ENCODE results near the gene LAMTOR2.
"Not testable (repeated sequence)": the region's sequence is repeated elsewhere in the genome, so short reads cannot be mapped to it uniquely, and the experiment has no call there.

GRCh38 chr1:156071332-156071816 lies 16.8 kb downstream of the LAMTOR2 start:
- TF ChIP-seq REST (IDR thresholded peaks at IDR 0.05; ENCODE audit: unreplicated experiment); CREB1 (CRISPR knock-in tag; IDR thresholded peaks at IDR 0.05; ENCODE audit: low read depth); EZH2 (IDR thresholded peaks at IDR 0.05; ENCODE audit: low read depth, unreplicated experiment): not testable (repeated sequence)
- TF ChIP-seq, protein P1, sequence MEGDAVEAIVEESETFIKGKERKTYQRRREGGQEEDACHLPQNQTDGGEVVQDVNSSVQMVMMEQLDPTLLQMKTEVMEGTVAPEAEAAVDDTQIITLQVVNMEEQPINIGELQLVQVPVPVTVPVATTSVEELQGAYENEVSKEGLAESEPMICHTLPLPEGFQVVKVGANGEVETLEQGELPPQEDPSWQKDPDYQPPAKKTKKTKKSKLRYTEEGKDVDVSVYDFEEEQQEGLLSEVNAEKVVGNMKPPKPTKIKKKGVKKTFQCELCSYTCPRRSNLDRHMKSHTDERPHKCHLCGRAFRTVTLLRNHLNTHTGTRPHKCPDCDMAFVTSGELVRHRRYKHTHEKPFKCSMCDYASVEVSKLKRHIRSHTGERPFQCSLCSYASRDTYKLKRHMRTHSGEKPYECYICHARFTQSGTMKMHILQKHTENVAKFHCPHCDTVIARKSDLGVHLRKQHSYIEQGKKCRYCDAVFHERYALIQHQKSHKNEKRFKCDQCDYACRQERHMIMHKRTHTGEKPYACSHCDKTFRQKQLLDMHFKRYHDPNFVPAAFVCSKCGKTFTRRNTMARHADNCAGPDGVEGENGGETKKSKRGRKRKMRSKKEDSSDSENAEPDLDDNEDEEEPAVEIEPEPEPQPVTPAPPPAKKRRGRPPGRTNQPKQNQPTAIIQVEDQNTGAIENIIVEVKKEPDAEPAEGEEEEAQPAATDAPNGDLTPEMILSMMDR (conservative IDR thresholded peaks at IDR 0.05; ENCODE audit: low read depth in 2 of 2) = not testable (repeated sequence)
